ENCODE data around the gene PRRX2. TPM values are rescaled to one million over a fixed set of nuclear protein-coding genes. Genes with fewer than 3 reads are reported as not detected.

Gene PRRX2
- total RNA-seq, 1 experiment from 2014 or later = 10.7 TPM

DNA sequence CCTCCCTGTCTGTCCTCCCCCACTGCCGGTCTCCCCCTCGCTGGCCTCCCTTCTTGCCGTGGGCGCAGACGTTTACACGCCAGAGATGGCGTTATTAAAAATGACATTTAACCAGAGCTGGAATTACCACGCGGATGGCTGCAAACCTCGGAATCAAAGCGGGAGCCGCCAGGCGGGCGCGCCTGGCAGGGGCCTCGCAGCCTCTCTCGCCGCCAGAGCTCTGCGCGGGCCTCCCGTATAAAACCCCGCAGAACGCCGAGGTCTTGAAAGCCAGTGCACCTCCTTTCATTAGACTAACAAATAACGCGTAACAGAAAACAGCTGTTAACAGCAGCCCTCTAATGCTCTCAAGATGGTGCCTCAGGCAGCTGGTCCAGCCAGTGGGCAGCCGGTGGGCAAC is 10.2 kb downstream of the PRRX2 start:
- CTCF ChIA-PET = interaction anchor here (0.6 to 2.4 kb wide), 2 partner anchors 13 to 62 kb away, joined by 3 to 10 read pairs; no protein-coding TSS in a partner anchor
- POLR2A ChIA-PET = no interaction called here
- Mint-ChIP-seq H3K36me3 (no peaks in the 10 kb centered on the region), H3K4me3 (no peak overlapping the region), H3K4me1 (peaks cover 12% of the 10 kb centered on the region; the same call in 1 of the 2 replicates), H3K9me3 (no peaks in the 10 kb centered on the region), H3K27ac (no peak overlapping the region), H3K27me3 (ENCODE audit: low read depth) (no peaks in the 10 kb centered on the region; the same call in 1 of the 2 replicates)
- TF ChIP-seq, protein P1, sequence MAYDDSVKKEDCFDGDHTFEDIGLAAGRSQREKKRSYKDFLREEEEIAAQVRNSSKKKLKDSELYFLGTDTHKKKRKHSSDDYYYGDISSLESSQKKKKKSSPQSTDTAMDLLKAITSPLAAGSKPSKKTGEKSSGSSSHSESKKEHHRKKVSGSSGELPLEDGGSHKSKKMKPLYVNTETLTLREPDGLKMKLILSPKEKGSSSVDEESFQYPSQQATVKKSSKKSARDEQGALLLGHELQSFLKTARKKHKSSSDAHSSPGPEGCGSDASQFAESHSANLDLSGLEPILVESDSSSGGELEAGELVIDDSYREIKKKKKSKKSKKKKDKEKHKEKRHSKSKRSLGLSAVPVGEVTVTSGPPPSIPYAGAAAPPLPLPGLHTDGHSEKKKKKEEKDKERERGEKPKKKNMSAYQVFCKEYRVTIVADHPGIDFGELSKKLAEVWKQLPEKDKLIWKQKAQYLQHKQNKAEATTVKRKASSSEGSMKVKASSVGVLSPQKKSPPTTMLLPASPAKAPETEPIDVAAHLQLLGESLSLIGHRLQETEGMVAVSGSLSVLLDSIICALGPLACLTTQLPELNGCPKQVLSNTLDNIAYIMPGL (CRISPR knock-in tag; IDR thresholded peaks at IDR 0.05) = no peak
- TF ChIP-seq, protein P2, sequence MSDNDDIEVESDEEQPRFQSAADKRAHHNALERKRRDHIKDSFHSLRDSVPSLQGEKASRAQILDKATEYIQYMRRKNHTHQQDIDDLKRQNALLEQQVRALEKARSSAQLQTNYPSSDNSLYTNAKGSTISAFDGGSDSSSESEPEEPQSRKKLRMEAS (CRISPR knock-in tag; IDR thresholded peaks at IDR 0.05) = no peak
- TF ChIP-seq, protein P3, sequence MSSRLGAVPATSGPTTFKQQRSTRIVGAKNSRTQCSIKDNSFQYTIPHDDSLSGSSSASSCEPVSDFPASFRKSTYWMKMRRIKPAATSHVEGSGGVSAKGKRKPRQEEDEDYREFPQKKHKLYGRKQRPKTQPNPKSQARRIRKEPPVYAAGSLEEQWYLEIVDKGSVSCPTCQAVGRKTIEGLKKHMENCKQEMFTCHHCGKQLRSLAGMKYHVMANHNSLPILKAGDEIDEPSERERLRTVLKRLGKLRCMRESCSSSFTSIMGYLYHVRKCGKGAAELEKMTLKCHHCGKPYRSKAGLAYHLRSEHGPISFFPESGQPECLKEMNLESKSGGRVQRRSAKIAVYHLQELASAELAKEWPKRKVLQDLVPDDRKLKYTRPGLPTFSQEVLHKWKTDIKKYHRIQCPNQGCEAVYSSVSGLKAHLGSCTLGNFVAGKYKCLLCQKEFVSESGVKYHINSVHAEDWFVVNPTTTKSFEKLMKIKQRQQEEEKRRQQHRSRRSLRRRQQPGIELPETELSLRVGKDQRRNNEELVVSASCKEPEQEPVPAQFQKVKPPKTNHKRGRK (CRISPR knock-in tag; IDR thresholded peaks at IDR 0.05; ENCODE audit: borderline replicate concordance) = no peak
- TF ChIP-seq RORB (CRISPR knock-in tag; IDR thresholded peaks at IDR 0.05) (no peak), SMAD3 (CRISPR knock-in tag; IDR thresholded peaks at IDR 0.05; ENCODE audit: borderline replicate concordance) (no peak)
- DNase-seq (ENCODE audit: low spot score) (no peak), ATAC-seq (no peak)

DNA sequence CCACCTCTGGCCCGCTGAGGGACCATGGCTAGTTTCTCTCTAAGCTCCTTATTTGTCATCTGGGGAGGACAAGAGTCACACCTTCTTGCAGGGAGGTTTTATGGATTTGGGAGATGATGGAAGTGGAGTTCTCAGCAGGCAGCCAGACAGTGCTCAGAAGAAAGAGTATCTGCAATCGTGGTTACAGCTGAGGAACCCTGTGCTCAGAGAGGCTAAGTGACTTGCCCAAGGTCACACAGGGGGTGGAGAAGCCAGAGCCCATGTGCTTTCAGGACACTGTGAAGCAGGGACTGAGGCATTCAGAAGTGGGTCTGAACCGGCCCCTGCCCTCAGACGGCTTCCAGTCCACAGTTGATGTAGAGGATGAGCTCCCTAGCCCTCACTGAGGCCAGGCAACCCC is 10.8 kb downstream of the PRRX2 start:
- Mint-ChIP-seq H3K9me3 (no peaks in the 10 kb centered on the region), H3K4me1 (peaks cover 9% of the 10 kb centered on the region; the same call in 1 of the 2 replicates), H3K27ac (no peak overlapping the region), H3K36me3 (no peaks in the 10 kb centered on the region), H3K4me3 (no peak overlapping the region), H3K27me3 (ENCODE audit: low read depth) (no peaks in the 10 kb centered on the region; the same call in 1 of the 2 replicates)
- no peak for TF ChIP-seq ZNF396 (CRISPR knock-in tag; IDR thresholded peaks at IDR 0.05; ENCODE audit: borderline replicate concordance)
- no peak for TF ChIP-seq ESRRA (CRISPR knock-in tag; IDR thresholded peaks at IDR 0.05; ENCODE audit: borderline replicate concordance)
- TF ChIP-seq, protein P4, sequence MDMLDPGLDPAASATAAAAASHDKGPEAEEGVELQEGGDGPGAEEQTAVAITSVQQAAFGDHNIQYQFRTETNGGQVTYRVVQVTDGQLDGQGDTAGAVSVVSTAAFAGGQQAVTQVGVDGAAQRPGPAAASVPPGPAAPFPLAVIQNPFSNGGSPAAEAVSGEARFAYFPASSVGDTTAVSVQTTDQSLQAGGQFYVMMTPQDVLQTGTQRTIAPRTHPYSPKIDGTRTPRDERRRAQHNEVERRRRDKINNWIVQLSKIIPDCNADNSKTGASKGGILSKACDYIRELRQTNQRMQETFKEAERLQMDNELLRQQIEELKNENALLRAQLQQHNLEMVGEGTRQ (CRISPR knock-in tag; IDR thresholded peaks at IDR 0.05) = no peak
- TF ChIP-seq NR3C1 (CRISPR knock-in tag; conservative IDR thresholded peaks at IDR 0.05; ENCODE audit: low read depth) = no peak
- TF ChIP-seq NFATC4 (CRISPR knock-in tag; IDR thresholded peaks at IDR 0.05) = no peak
- TF ChIP-seq ELF4 (CRISPR knock-in tag; IDR thresholded peaks at IDR 0.05; ENCODE audit: low read depth) = no peak
- TF ChIP-seq JAZF1 (CRISPR knock-in tag; IDR thresholded peaks at IDR 0.05) = no peak
- no peak for TF ChIP-seq GABPB1 (CRISPR knock-in tag; IDR thresholded peaks at IDR 0.05)
- TF ChIP-seq, protein P5, sequence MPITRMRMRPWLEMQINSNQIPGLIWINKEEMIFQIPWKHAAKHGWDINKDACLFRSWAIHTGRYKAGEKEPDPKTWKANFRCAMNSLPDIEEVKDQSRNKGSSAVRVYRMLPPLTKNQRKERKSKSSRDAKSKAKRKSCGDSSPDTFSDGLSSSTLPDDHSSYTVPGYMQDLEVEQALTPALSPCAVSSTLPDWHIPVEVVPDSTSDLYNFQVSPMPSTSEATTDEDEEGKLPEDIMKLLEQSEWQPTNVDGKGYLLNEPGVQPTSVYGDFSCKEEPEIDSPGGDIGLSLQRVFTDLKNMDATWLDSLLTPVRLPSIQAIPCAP (CRISPR knock-in tag; IDR thresholded peaks at IDR 0.05) = no peak
- TF ChIP-seq FOXP1 (CRISPR knock-in tag; IDR thresholded peaks at IDR 0.05; ENCODE audit: borderline replicate concordance) = no peak
- TF ChIP-seq EMX1 (CRISPR knock-in tag; IDR thresholded peaks at IDR 0.05) = no peak
- no peak for TF ChIP-seq HMGA2 (CRISPR knock-in tag; IDR thresholded peaks at IDR 0.05)
- TF ChIP-seq, protein P6, sequence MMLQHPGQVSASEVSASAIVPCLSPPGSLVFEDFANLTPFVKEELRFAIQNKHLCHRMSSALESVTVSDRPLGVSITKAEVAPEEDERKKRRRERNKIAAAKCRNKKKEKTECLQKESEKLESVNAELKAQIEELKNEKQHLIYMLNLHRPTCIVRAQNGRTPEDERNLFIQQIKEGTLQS (CRISPR knock-in tag; conservative IDR thresholded peaks at IDR 0.05) = no peak
- TF ChIP-seq MYBL2 (CRISPR knock-in tag; IDR thresholded peaks at IDR 0.05) = no peak
- no peak for TF ChIP-seq ZNF416 (CRISPR knock-in tag; IDR thresholded peaks at IDR 0.05)
- no peak for TF ChIP-seq CBFB (CRISPR knock-in tag; IDR thresholded peaks at IDR 0.05; ENCODE audit: low read depth)
- TF ChIP-seq, protein P3 (CRISPR knock-in tag; IDR thresholded peaks at IDR 0.05; ENCODE audit: borderline replicate concordance) = no peak
- no peak for TF ChIP-seq NFYB (CRISPR knock-in tag; conservative IDR thresholded peaks at IDR 0.05; ENCODE audit: low read depth)
- TF ChIP-seq CREM (CRISPR knock-in tag; IDR thresholded peaks at IDR 0.05) = no peak
- no peak for TF ChIP-seq SMAD4 (CRISPR knock-in tag; IDR thresholded peaks at IDR 0.05)
- CTCF ChIA-PET = interaction anchor here (0.6 to 2.4 kb wide), 4 partner anchors 14 to 62 kb away, joined by 3 to 10 read pairs (median 6); partner anchors contain the start of gene ASB6
- POLR2A ChIA-PET = interaction anchor here (0.6 kb wide), 1 partner anchor 86 kb away, joined by 7 read pairs; no protein-coding TSS in a partner anchor
- ATAC-seq (no peak), DNase-seq (ENCODE audit: low spot score) (no peak)

Measured in WTC11 (cell line).